Cardiac muscle cell (in vitro differentiated cells and primary cell): ENCODE measurements around the gene ATXN10. TPM values are rescaled to one million over a fixed set of nuclear protein-coding genes. Genes with fewer than 3 reads are reported as not detected.
A peak's percentile ranks its signal among the peaks of the same experiment; 100 is the strongest.

Experiments used
- DNase-seq, 2 donors: peaks; one replicate each; pipeline versions ENCODE4 v3.0.0 to v3.0.0-alpha.2; 2010 to 2017; ENCODE audit warnings: low read depth in 1 of 2, low spot score in 1 of 2
- H3K27ac ChIP-seq: fragments of 200-600 bp; sonication (generic); 2 replicates; pipeline ENCODE4 v1.5.1; 2016
- H3K27me3 ChIP-seq: fragments of 200-600 bp; sonication (generic); 2 replicates; pipeline ENCODE4 v1.6.0; 2016; ENCODE audit warnings: control low read depth
- H3K36me3 ChIP-seq: fragments of 200-600 bp; sonication (generic); 2 replicates; pipeline ENCODE4 v1.5.1; 2016; ENCODE audit warnings: control low read depth
- H3K4me1 ChIP-seq: fragments of 200-600 bp; sonication (generic); 2 replicates; pipeline ENCODE4 v1.8.1; 2017; ENCODE audit warnings: low read depth, mild to moderate bottlenecking, mixed run types
- H3K4me3 ChIP-seq: fragments of 200-600 bp; sonication (generic); 2 replicates; pipeline ENCODE4 v1.5.1; 2016; ENCODE audit warnings: mild to moderate bottlenecking
- H3K9me3 ChIP-seq: fragments of 200-600 bp; sonication (generic); 2 replicates; pipeline ENCODE4 v1.5.1; 2017; ENCODE audit warnings: low read depth, mild to moderate bottlenecking, control low read depth
- CTCF ChIP-seq: IDR thresholded peaks from 2 replicates; pipeline ENCODE4 v1.5.1; 2012; ENCODE audit warnings: low read depth, mild to moderate bottlenecking, low read length
- polyA plus RNA-seq: library from polyadenylated mRNA; unstranded; fragments of >200 nt; fragmentation: Nextera tagmentation; extraction: Ambion mirVana; gene quantifications from 2 replicates; pipeline ENCODE4 v1.2.1, GENCODE V29; 2016
- total RNA-seq: library from RNA; depleted of rRNA; stranded (reverse); fragments of >200 nt; gene quantifications from 2 replicates; pipeline ENCODE4 v1.2.3, GENCODE V29; 2016

ATXN10 gene
- total and polyA plus RNA-seq, 2 experiments from 2014 or later = 67.3 to 279 TPM

GRCh38 chr22:45628515-45628914 is 43.1 kb upstream of the ATXN10 start:
- Histone ChIP-seq H3K36me3 (no peaks in the 10 kb centered on the region), H3K9me3 (no peaks in the 10 kb centered on the region), H3K27ac (no peak overlapping the region), H3K4me1 (no peaks in the 10 kb centered on the region), H3K27me3 (peaks cover 69% of the 10 kb centered on the region), H3K4me3 (no peak overlapping the region)
- peak in 1 of 2 donors; percentile 32 for DNase-seq
- no peak for TF ChIP-seq CTCF

- Histone ChIP-seq H3K4me3 (no peak overlapping the region), H3K27ac (no peak overlapping the region), H3K4me1 (no peaks in the 10 kb centered on the region), H3K9me3 (no peaks in the 10 kb centered on the region), H3K36me3 (no peaks in the 10 kb centered on the region), H3K27me3 (peaks cover 70% of the 10 kb centered on the region)
- DNase-seq = peak in 1 of 2 donors; percentile 16
- TF ChIP-seq CTCF = no peak
Observed at GRCh38 chr22:45629469-45630089, 42.1 kb upstream of the ATXN10 start.

- no peak overlapping the region for H3K27ac ChIP-seq
- DNase-seq = no peak
- no peaks in the 10 kb centered on the region for H3K9me3 ChIP-seq
- no peaks in the 10 kb centered on the region for H3K36me3 ChIP-seq
- peaks cover 70% of the 10 kb centered on the region for H3K27me3 ChIP-seq
- no peaks in the 10 kb centered on the region for H3K4me1 ChIP-seq
- H3K4me3 ChIP-seq = no peak overlapping the region
- no peak for TF ChIP-seq CTCF
Observed at GRCh38 chr22:45630436-45630835, 41.2 kb upstream of the ATXN10 start.

- Histone ChIP-seq H3K4me1 (no peaks in the 10 kb centered on the region), H3K36me3 (no peaks in the 10 kb centered on the region), H3K9me3 (no peaks in the 10 kb centered on the region), H3K27me3 (peaks cover 70% of the 10 kb centered on the region), H3K27ac (no peak overlapping the region), H3K4me3 (no peak overlapping the region)
- no peak for TF ChIP-seq CTCF
- DNase-seq = no peak
Observed at GRCh38 chr22:45631140-45631840, 40.3 kb upstream of the ATXN10 start.

GRCh38 chr22:45631841-45632238 is 39.8 kb upstream of the ATXN10 start:
- DNase-seq = no peak
- TF ChIP-seq CTCF = no peak
- Histone ChIP-seq H3K4me1 (no peaks in the 10 kb centered on the region), H3K36me3 (no peaks in the 10 kb centered on the region), H3K27me3 (peaks cover 73% of the 10 kb centered on the region), H3K4me3 (no peak overlapping the region), H3K9me3 (no peaks in the 10 kb centered on the region), H3K27ac (no peak overlapping the region)
